ENCODE data around the gene SORCS2.

GRCh38 chr4:7218686-7219085 lies 26.3 kb downstream of the SORCS2 start:
- TF ChIP-seq, protein P1, sequence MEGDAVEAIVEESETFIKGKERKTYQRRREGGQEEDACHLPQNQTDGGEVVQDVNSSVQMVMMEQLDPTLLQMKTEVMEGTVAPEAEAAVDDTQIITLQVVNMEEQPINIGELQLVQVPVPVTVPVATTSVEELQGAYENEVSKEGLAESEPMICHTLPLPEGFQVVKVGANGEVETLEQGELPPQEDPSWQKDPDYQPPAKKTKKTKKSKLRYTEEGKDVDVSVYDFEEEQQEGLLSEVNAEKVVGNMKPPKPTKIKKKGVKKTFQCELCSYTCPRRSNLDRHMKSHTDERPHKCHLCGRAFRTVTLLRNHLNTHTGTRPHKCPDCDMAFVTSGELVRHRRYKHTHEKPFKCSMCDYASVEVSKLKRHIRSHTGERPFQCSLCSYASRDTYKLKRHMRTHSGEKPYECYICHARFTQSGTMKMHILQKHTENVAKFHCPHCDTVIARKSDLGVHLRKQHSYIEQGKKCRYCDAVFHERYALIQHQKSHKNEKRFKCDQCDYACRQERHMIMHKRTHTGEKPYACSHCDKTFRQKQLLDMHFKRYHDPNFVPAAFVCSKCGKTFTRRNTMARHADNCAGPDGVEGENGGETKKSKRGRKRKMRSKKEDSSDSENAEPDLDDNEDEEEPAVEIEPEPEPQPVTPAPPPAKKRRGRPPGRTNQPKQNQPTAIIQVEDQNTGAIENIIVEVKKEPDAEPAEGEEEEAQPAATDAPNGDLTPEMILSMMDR (IDR thresholded peaks at IDR 0.05; ENCODE audit: poor library complexity, severe bottlenecking): no peak
- TF ChIP-seq EZH2 (IDR thresholded peaks at IDR 0.05; ENCODE audit: borderline replicate concordance, insufficient read depth, low read length, poor library complexity, severe bottlenecking) (no peak), POLR2AphosphoS5 (IDR thresholded peaks at IDR 0.05) (no peak), EP300 (conservative IDR thresholded peaks at IDR 0.05; ENCODE audit: poor library complexity, severe bottlenecking) (no peak), RAD21 (conservative IDR thresholded peaks at IDR 0.05) (no peak)

All from neural cell (in vitro differentiated cells).